OCI-LY3 (cell line): ENCODE results near the gene TRERF1.

Source experiments
- CTCF ChIP-seq: fragments of 200-600, 300-600 bp; sonication (generic); IDR thresholded peaks from 2 replicates; pipeline ENCODE4 v1.5.1; 2014; ENCODE audit warnings: antibody characterized with exemption, low read length, low read depth
- EZH2phosphoT487 ChIP-seq: fragments of 200-600 bp; shearing (Covaris generic); IDR thresholded peaks from 2 replicates; pipeline ENCODE4 v1.6.1; 2018; ENCODE audit warnings: antibody characterized with exemption, mixed run types, low read depth

DNA sequence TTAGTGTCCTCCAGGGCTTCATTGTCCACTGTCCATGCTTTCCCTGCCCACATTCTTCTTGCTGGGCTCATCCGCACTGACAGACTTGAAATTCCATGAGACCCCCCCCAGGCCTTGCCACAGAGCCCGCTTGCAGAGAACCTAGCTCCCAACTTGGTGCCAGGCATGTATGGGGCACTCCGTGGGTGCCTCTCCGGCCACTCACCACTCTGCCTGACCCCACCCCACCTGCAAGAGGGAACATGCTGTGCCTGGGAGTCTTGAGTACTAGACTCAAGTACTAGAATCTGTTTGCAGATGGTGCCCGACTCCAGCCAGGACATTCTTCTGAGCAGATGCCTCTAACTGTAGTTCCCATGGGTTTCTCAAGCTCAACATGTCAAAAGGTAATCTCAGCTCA lies 47.9 kb downstream of the TRERF1 start:
- no peak for TF ChIP-seq CTCF
- no peak for TF ChIP-seq EZH2phosphoT487
